Stromal cell of bone marrow (primary cell): ENCODE measurements around the gene DESI1.
"Not testable (repeated sequence)": the region's sequence is repeated elsewhere in the genome, so short reads cannot be mapped to it uniquely, and the experiment has no call there.

Source experiments
- DNase-seq: peaks from one replicate; pipeline ENCODE4 v3.0.0-alpha.2; 2012; ENCODE audit warnings: low read depth

The DESI1 gene

DNA sequence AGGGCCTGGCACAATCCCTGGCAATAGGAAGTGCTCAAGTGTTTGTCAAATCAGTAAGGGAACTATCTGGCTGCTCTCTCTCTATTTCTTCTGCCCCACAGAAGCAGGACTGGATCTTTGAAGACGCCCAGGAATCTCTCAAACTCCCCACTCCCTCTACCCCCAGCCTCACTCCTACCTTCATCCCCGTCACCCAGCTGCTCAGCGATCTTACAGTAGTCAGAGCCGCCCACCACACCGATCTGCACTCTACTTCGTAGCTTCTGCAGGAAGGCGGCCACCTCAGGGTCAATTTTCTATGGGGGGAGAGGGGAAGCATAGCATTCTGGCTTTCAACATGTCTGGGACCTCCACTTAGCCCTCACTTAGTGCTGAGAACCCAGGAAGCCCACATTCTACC is 34.9 kb downstream of the DESI1 start:
- DNase-seq = no peak

DNA sequence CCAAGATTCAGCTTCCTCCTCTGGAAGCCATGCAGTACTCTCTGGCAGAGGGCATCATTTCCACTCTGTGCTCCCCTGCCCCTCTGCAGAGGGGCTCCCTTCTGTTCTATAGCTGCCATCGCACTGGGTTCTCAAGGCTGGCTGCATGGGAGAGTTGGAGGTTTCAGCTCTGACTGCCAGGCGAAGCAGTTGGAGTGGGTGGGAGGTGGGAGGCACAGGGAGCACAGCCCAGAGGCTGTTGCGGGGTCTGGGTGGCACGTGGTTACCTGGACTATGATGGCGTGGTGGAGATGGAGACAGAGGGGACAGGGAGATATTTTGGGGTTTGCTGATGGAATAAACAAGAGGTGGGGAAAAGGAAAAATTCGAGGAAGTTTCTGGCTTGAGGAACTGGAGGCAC is 36.0 kb downstream of the DESI1 start:
- DNase-seq = no peak

DNA sequence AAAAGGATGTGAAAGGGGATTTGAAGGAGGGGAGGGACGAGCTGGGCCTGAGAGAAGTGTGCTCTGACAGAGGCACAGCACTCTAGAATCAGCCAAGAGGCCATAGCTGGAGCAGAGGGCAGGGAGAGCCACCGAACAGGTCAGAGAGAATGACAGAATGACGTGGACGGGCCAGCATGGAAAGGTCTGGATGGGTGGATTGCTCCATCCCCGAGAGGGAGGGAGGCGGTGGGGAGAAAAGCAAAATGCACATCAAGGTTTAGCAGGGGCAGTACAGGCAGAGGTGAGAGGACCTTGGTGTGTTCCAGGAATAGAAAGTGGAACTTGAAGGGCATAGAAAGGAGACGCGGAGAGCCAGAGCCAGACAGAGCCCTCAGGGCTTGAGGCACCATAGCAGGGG is 38.1 kb downstream of the DESI1 start:
- no peak for DNase-seq

DNA sequence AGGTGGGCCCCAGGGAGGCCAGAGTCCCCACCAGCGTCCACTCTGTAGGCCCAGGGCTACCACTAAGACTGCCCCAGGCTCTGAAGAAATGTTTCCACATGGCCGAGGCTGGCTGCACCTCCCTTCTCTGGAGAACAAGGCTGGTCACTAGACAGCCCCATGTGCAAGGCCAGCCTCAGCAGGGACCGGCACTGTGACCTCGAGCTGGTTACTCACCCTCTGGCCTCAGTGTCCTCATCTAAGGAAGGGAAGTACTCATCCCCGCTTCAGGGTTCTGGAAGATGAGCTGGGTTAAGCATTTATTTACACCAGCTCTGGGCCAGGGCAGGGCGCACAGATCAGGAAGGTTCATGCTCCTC is 40.9 kb downstream of the DESI1 start:
- DNase-seq = no peak

DNA sequence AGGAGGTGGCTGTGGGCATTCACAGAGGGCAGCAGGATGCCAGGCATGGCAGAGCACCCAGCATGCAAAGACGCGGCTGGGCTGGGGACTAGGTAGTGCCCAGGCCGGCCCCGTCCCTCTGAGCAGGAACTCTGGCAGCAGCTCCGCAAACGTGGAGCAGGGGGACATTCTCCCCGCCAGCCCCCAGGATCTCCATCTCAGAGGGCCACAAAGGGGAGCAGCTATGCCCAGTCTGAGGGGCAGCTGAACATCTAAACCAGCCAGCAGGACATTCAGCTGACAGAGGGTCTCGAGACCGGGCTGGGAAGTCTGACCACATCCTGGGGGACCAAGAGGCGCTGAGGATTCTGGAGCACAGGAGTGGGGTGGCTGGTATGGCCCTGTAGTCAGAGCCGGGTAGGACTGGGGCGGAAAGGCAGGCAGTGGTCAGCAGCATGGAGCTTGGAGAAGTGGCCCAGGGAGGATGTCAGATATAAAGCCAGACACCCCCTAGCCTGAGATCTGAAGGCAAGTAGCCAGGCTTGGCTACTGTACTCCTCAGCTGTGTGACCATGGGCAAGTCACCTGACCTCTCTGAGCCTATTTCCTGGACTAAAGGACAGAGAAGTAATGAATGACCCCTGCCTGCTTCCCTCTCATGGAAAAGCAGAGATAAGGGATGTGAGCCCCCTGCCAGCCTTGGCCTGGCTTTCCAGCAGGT is 41.4 kb downstream of the DESI1 start:
- no peak for DNase-seq

DNA sequence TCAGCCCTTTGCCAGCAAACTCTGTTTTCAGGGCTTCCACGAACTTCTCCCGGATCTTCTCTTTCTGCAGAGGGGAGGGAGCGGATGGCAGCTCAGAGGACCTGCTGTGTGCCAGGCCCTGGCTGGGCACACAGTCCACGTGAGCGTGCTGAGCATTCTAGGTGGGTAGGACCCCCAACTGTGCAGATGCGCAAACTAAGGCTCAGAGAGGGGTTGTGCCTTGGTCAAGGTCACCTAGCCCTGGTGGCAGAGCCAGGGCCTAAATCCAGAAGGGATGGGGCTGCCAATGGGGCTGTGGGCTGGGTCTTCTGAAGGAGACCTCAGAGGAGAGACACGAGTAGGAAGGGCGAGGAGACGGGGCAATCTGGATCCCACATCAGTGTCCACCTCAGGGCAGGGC is 42.0 kb downstream of the DESI1 start:
- no peak for DNase-seq

DNA sequence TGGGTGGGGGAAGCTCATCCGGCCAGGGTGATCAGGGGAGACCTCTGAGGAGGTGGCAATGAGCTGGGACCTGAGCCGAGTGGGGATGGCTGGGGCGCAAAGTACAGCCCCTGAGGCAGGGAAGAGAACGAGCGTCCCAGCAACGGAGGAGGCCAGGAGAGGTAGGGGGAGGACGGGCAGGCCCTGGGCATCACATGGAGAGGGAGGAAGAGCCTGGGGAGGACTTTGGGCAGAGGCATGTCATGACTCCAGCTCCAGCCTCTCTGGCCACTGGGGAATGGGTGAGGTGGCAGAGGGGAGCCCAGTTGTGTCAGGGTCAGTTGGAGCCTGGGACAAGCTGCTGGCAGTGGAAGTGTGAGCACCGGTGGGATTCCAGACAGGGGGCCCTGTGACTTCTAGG is 42.7 kb downstream of the DESI1 start:
- no peak for DNase-seq

DNA sequence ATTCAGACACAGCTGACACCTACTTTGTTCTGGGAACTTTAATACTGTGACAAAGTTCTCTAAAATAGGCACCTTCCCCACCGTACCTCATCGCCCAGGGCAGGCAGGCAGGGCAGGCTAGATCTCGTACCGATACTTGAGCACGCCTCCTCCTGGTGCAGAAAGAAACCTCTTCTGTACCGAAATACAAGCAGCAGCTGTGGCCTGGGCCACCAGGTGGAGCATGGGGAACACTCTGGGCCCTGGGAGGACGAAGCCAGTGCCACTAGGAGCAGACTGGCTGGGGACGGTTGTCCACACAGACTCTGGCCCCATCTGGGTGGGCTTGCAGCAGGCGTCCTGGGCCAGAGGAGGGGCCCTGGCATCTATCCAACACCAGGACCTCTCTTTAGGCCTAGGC is 44.0 kb downstream of the DESI1 start:
- DNase-seq = no peak

DNA sequence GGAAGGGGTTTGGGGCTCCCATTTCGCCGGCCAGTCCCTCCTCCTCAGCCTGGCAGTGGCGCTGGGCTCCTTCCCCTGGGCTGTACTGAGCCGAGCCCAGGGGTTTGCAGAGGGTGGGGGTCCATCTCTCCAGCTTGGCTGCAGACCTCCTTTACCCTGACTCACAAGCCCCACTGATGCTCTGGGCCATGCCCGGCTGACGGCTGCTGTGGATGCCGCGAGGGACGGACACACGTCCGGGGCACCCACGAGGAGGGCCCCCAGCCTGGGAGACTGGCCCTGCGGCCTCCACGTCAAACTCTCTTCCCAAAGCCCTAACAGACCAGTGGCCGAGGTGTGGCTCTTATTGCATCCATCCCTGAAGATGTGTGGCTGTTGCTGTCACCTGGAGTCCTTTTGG is 45.3 kb downstream of the DESI1 start:
- DNase-seq = no peak

DNA sequence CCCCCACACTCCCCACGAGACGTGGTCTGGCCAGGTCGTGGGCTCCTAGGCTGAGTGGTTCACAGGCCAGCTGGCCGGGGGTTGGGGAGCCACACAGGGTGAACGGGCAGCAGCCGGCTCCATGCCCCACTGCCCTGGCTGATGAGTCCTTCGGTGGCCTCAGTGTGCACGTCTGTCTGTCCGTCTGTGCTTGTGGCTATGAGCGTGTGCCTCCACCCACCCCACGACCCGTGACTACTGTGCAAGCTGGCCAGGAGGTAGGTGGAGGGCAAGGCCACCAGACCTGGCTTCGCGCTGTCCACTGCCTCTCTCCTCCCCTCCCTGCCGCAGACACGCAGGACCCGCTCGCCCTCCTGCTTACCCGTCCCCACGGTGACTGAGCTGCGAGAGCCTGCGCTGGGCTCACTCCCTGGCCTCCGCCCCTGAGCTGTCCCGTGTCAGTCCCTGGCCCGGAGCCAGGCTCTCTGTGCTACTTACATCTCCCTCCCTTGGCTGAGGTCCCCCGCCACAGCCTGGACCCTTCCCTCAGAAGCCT is 45.9 kb downstream of the DESI1 start:
- no peak for DNase-seq

DNA sequence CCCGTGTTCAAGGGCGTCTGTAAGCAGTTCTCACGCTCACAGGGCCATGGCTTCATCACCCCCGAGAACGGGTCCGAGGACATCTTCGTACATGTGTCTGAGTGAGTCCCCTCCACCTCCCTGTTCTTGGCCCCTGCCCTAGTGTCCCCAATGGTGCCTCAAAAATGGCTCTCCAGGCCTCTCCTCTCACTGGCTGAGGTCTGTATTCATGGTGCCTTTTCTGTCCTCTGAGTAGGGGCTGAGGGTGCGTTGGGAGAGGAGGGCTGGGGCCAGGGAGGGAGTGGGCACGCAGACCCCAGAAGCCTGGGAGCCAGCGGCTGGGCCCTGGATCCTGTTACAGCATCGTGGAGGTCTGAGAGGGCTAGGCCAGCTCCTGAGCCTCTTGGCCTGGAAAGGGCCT is 47.2 kb downstream of the DESI1 start:
- no peak for DNase-seq

DNA sequence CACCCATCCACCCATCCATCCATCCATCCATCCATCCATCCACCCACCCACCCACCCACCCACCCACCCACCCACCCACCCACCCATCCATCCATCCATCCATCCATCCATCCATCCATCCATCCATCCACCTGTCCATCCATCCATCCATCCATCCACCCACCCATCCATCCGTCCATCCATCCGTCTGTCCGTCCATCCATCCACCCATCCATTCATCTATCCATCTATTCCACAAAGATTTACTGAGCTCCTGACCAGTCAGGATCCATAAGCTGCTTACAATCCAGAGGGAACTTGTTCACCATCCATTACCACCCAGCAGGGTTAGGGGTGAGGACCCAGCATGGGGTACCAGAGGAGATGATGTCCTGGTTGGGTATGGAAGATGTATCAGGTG is 48.5 kb downstream of the DESI1 start:
- not testable (repeated sequence) for DNase-seq

DNA sequence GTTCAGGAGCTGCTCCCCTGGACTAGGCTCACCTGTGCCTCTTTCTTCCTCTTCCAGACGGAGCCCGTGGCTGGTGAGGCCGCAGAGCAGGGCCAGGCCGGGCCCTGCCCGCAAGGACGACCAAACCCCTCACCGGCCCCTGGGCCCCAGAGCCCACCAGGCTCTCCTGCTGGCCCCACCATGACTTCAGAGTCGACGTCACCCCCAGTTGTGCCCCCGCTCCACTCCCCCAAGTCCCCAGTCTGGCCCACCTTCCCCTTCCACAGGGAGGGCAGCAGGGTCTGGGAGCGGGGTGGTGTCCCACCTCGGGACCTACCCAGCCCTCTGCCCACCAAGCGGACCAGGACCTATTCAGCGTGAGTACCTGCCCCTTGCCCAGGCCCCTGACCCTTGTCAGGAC is 49.1 kb downstream of the DESI1 start:
- no peak for DNase-seq

DNA sequence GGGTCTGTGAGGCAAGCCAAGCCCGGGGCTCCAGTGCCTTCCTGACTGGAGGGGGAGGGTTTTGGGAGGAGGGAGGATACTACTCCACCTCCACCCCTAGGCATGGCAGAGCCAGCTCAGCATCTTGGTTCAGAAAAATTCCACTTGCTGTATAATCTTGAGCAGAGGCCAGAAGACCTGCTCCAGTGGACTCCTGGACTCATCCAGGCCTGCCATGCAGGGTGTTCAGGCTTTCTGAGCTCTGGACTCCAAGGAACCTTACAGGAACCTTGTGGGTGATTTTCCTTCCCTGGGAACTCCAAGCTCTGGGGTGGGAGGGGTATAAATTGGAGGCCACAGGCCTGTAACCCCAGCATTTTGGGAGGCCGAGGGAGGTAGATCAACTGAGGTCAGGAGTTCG is 50.6 kb downstream of the DESI1 start:
- no peak for DNase-seq

DNA sequence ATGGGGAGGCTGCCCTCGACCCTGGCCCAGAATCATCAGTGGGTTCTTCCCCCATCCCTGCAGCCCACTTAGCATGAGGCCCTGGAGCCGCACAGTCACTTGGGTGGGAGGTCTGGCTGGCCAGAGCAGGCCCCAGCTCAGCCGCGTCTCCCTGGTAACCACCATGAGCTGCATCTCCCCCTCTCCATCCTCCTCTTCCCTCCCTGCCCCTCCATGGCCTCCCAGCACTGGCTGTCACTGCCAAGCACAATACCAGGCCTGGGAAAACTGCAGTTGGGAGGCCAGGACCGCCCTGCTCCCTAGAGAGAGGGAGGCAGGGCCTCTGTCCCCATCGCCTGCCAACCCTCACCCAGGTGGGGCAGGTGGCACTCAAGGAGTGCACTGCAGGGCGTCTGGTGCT is 52.0 kb downstream of the DESI1 start:
- no peak for DNase-seq

DNA sequence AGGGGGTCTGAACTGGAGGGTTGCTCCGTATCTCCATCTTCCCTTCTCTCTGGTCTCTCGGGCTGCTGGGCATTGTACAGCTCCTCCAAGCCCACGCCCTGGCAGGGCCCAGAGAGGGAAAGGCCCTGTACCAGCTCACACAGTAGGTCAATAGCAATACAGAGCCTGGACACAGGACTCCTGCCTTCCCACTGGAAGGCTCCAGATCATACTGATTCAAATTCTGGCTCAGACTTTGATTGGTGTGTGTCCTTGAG is 53.4 kb downstream of the DESI1 start:
- no peak for DNase-seq

DNA sequence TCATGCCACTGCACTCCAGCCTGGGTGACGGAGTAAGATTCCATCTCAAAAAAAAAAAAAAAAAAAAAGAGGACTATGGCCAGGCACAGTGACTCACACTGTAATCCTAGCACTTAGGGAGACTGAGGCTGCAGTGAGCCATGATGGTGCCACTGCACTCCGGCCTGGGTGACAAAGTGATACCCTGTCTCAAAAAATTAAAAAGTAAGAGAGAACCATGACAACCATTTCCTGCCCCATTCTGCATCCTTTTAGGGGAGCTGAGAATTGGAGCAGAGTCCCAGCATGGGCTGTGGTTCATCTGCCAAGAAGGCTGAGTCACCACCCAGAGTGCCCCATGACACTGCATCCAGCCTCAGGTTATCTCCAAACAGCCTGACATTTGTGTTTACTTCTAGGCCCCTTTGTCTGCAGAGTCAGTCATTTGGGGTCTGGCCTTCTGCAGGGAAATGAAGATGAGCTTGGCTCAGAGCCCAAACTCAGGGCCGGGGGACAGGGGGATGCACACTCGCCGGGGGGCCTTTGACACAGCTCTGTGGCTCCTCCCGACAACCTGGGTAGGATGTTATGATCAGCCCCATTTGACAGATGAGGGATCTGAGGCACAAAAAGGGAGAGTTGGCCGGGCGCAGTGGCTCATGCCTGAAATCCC is 55.3 kb downstream of the DESI1 start:
- DNase-seq = peak; percentile 64

DNA sequence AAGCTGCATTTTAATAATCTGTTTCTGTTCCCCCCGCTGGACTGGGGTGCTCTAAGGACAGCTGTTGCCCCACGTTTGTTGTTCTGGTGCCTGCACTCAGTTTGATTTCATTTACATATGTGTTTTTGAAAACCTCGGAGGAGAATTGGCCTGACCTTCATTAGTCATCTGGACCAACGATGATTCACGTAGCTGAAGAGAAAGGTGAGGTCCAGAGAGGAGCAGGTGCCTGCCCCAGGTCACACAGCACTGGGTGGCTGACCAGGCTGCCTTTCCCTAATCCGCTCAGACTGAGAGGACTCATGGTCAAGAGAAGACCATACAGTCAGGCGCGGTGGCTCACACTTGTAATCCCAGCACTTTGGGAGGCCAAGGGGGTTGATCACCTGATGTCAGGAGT is 56.3 kb downstream of the DESI1 start:
- DNase-seq = no peak

DNA sequence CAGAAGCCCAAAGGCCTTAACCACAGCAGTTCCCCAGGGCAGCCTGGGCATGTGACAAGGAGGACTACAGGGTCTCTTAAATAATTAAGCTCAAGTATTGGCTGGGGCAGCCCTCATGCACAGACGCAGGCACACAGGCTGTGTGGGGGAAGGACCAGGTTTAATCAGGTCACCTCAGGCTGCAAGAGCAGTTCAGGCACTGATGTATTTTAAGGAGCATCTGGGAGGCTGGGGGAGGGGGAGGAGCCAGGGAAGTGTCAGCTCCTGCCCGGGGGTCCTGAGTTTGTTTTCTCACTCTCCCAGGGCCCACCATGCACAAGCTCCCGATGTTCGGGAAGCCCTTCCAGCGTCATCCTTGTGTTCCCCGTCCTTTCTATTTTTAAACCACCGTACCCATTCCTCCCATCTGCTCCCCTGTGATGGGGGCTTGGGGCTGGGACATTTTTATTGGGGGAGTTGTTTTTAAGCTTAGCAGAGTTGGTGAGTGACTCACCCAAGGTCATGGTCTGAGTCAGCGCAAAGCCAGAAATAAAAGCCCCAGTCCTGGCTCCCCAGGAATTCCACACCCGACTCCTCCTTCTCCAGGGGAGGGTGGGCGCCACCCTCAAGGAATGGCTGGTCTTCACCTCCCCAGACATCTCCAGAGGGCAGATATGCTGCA is 57.7 kb downstream of the DESI1 start:
- no peak for DNase-seq

DNA sequence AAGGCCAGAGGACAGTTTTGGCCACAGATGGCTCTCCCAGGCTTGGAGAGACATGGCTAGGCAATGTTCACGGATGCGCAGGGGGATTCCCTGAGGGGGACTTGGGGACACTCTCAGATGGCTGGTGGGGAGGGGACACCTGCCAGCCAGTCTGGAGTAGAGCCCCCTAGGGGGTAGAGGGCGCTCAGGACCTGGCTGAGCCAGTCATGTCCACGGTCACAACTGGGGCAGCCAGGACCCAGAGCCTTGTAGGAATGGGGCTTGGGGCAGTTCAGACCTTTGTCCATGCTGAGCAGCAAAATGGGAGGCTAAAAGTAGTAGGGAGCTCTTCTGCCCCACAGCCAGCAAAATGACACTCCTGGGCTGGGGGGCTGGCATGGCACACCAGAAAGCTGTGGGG is 58.4 kb downstream of the DESI1 start:
- DNase-seq = no peak

DNA sequence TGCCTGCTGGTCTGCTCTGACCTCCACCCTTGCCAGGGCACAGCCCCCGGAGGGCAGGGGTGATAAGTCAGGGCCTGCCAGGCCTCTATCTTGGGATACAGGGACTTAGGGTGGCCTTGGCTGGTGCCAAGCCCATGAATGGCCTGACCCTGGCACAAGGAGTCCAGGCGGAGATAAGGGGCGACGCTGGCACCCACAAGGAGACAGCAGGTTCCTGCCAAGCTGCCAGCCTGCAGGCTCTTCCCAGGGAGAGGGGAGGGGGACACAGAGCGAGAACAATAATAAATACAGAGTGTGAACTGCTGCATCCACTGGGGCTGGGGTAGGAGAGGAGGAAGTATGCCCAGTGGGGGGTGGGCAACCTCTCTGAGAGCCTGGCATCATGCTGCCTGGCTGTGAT is 59.1 kb downstream of the DESI1 start:
- DNase-seq = no peak

DNA sequence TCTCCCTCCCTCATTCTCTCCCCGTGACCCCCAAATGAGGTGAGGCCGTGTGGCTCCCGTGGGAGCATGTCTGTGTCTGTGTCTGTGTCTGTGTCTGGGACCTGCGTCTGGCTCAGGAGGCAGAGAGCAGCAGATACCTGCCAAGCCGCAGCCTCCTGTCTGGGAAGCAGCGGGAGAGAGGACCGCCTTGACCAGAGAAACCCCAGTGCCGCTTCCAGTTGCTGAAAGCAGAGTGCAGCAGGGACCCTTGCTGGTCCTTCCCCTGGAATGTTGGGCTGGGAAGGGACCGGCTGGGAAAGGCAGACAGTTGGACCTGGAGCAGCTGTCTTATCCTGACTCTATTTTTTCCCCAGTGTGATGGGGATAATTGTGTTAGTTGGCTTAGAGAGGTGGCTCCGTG is 59.5 kb downstream of the DESI1 start:
- DNase-seq = no peak

DNA sequence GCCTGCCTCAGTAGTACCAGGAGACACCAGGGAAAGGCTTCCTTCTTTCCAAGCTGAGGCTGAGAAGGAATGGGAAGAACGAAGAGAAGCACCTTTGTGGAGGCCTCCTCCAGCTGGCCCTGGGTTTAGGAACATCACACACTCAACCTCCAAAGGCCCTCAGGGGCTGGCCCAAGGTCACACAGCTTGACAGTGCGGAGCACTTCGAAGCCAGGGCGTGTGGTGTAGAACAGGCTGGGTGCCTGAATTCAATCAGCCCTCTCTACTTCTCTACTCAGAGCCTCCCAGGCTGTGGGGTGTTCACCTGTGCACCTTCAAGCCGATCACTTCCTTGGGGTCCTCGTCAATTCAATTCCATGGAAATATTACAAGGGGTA is 60.8 kb downstream of the DESI1 start:
- DNase-seq = no peak

DNA sequence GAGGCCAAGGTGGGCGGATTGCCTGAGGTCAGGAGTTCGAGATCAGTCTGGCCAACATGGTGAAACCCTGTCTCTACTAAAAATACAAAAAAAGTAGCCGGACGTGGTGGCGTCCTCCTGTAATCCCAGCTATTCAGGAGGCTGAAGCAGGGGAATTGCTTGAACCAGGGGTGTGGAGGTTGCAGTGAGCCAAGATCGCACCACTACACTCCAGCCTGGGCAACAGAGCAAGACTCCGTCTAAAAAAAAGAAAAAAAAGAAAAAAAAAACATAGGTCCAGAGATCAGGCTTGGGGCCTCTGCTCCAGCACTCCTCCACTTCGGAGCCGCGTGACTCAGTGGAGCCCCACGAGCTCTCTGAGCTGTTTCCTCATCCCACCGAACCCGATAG is 62.6 kb downstream of the DESI1 start:
- DNase-seq = not testable (repeated sequence)
